Smooth muscle cell (in vitro differentiated cells): Measurements from ENCODE around the gene KIRREL2. TPM values are rescaled to one million over a fixed set of nuclear protein-coding genes. Genes with fewer than 3 reads are reported as not detected.

Source experiments
- DNase-seq: peaks from one replicate; lab custom pipeline; 2025; ENCODE audit not compliant: unreplicated experiment; lab: John Stamatoyannopoulos, UW
- H2AFZ ChIP-seq: fragments of 200-600 bp; sonication (generic); 2 replicates; pipeline ENCODE4 v1.6.0; 2016; ENCODE audit warnings: antibody characterized with exemption, low read depth, mild to moderate bottlenecking
- H3F3A ChIP-seq: fragments of 200-600 bp; sonication (generic); 2 replicates; pipeline ENCODE4 v1.6.0; 2017; ENCODE audit warnings: antibody characterized with exemption, low read depth
- H3K27ac ChIP-seq: fragments of 200-600 bp; sonication (generic); 2 replicates; pipeline ENCODE4 v1.5.1; 2016; ENCODE audit warnings: low read depth, mild to moderate bottlenecking
- H3K27me3 ChIP-seq: fragments of 200-600 bp; sonication (generic); 2 replicates; pipeline ENCODE4 v1.6.1; 2016; ENCODE audit warnings: low read depth, mild to moderate bottlenecking
- H3K36me3 ChIP-seq: fragments of 200-600 bp; sonication (generic); 2 replicates; pipeline ENCODE4 v1.5.1; 2016; ENCODE audit warnings: low read depth
- H3K4me1 ChIP-seq: fragments of 200-600 bp; sonication (generic); 2 replicates; pipeline ENCODE4 v1.5.1; 2016; ENCODE audit warnings: low read depth
- H3K4me2 ChIP-seq: fragments of 200-600 bp; sonication (generic); 2 replicates; pipeline ENCODE4 v1.6.0; 2016; ENCODE audit warnings: mild to moderate bottlenecking
- H3K4me3 ChIP-seq: fragments of 200-600 bp; sonication (generic); 2 replicates; pipeline ENCODE4 v1.5.1; 2016; ENCODE audit warnings: mild to moderate bottlenecking
- H3K79me2 ChIP-seq: fragments of 200-600 bp; sonication (generic); 2 replicates; pipeline ENCODE4 v1.6.0; 2016; ENCODE audit warnings: low read depth, mild to moderate bottlenecking
- H3K9ac ChIP-seq: fragments of 200-600 bp; sonication (generic); 2 replicates; pipeline ENCODE4 v1.6.0; 2016; ENCODE audit warnings: low read depth
- H3K9me3 ChIP-seq: fragments of 200-600 bp; sonication (generic); replicated peaks from 2 replicates; pipeline ENCODE4 v1.5.1; 2016; ENCODE audit warnings: low read depth
- H4K20me1 ChIP-seq: fragments of 200-600 bp; sonication (generic); 2 replicates; pipeline ENCODE4 v1.6.0; 2016; ENCODE audit warnings: low read depth
- CTCF ChIP-seq: fragments of 200-600 bp; sonication (generic); IDR thresholded peaks from 2 replicates; pipeline ENCODE4 v1.5.1; 2017; ENCODE audit warnings: borderline replicate concordance, mild to moderate bottlenecking, antibody characterized with exemption; ENCODE audit not compliant: insufficient read depth, poor library complexity, severe bottlenecking
- WGBS: methylation state at CpG from one replicate; pipeline ENCODE4 v1.1.7; 2016; ENCODE audit warnings: low lambda C conversion rate; 5-methylcytosine and 5-hydroxymethylcytosine counted together
- polyA plus RNA-seq: library from polyadenylated mRNA; unstranded; fragments of >200 nt; fragmentation: Nextera tagmentation; extraction: Ambion mirVana; gene quantifications from 2 replicates; pipeline ENCODE4 v1.2.1, GENCODE V29; 2016
- total RNA-seq: library from RNA; depleted of rRNA; stranded (reverse); fragments of >200 nt; gene quantifications from 2 replicates; pipeline ENCODE4 v1.2.3, GENCODE V29; 2014

Gene KIRREL2
- total and polyA plus RNA-seq, 2 experiments from 2014 or later = 0.56 to 2.1 TPM

- Histone ChIP-seq H3K4me2 (peak overlapping the region; percentile 84), H4K20me1 (no peaks in the 10 kb centered on the region), H3K27me3 (no peaks in the 10 kb centered on the region), H3K36me3 (no peaks in the 10 kb centered on the region), H3K27ac (peak overlapping the region; percentile 33), H3K79me2 (peaks cover 12% of the 10 kb centered on the region), H3K9ac (no peak overlapping the region), H3K4me3 (peak overlapping the region; percentile 34), H3K4me1 (peaks cover 15% of the 10 kb centered on the region), H3F3A (peaks cover 22% of the 10 kb centered on the region), H2AFZ (peak overlapping the region; percentile 81), H3K9me3 (no peaks in the 10 kb centered on the region)
- DNase-seq = no peak
- no peak for TF ChIP-seq CTCF
- 89% methylated on average over 10 of the region's 10 CpGs for WGBS
Observed at GRCh38 chr19:35902870-35903475, 46.3 kb downstream of the KIRREL2 start.

DNA sequence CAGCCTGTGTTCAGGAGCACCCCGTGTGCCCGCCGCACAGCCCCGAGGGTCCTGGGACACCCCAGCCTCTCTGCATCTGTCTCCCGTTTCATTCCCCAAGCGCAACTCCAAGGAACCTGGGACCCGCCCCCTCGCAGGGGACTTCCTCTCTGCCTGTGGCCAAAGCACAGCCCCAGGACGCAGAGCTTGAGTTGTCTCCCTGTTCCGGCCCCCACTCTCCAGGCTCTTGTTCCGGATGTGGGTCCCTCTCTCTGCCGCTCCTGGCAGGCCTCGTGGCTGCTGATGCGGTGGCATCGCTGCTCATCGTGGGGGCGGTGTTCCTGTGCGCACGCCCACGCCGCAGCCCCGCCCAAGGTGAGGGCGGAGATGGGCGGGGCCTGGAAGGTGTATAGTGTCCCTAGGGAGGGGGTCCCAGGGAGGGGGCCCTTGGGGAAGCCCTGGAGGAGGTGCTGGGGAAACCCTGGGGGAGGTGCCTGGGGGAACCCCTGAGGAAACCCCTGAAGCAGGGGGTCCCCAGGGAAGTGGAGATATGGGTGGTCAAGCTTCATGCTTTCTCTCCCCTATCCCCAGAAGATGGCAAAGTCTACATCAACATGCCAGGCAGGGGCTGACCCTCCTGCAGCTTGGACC is 47.0 kb downstream of the KIRREL2 start:
- peak overlapping the region; percentile 81 for H2AFZ ChIP-seq
- peak overlapping the region; percentile 34 for H3K4me3 ChIP-seq
- H3K4me1 ChIP-seq = peaks cover 12% of the 10 kb centered on the region
- H3K36me3 ChIP-seq = no peaks in the 10 kb centered on the region
- H3K27me3 ChIP-seq = no peaks in the 10 kb centered on the region
- no peaks in the 10 kb centered on the region for H3K9me3 ChIP-seq
- no peaks in the 10 kb centered on the region for H4K20me1 ChIP-seq
- DNase-seq = peak; percentile 40
- peak overlapping the region; percentile 33 for H3K27ac ChIP-seq
- no peak for TF ChIP-seq CTCF
- peaks cover 22% of the 10 kb centered on the region for H3F3A ChIP-seq
- H3K4me2 ChIP-seq = peak overlapping the region; percentile 84
- H3K9ac ChIP-seq = no peak overlapping the region
- 6% methylated on average over 24 of the region's 24 CpGs for WGBS
- H3K79me2 ChIP-seq = peaks cover 5% of the 10 kb centered on the region

DNA sequence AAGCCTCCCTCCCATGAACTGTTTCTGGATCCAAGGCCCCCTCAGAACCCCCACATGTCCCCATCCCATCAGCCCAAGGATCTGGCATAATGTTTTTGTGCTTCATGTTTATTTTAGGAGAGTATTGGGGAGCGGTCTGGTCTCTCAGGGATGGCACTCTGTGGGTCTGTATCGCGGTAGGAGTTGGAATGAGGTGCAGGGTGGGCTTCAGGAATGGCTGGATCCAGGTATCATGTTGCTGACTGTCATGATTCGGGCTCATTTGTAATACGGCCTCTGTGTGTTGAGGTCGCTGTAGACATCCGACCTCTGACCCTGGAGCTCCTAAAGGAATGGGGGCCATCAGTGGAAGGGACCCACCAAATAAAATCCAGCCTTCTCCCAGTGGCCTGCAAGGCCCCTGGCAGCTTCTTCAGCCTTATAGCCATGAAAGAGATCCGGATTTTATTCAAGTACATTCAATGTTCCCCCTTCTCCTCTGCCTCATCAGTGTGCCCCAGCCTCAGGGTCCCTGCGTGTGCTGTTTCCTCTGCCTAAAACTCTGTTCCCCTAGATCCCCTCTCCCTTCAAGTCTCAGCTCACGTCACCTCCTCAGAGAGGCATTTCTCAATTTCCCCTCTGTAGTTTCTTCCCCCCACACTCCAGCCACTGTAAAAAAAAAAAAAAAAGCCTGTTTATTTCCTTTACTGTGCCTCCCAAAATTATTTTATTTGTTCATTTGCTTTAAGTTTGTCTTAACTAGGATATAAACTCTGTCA is 47.8 kb downstream of the KIRREL2 start:
- no peaks in the 10 kb centered on the region for H3K9me3 ChIP-seq
- no peaks in the 10 kb centered on the region for H3K36me3 ChIP-seq
- DNase-seq = no peak
- no peaks in the 10 kb centered on the region for H4K20me1 ChIP-seq
- no peaks in the 10 kb centered on the region for H3K79me2 ChIP-seq
- no peak overlapping the region for H3K4me3 ChIP-seq
- H3K9ac ChIP-seq = no peak overlapping the region
- TF ChIP-seq CTCF = no peak
- peaks cover 11% of the 10 kb centered on the region for H3K4me1 ChIP-seq
- H3F3A ChIP-seq = peaks cover 22% of the 10 kb centered on the region
- WGBS = 91% methylated on average over 10 of the region's 10 CpGs
- no peak overlapping the region for H2AFZ ChIP-seq
- no peaks in the 10 kb centered on the region for H3K27me3 ChIP-seq
- H3K27ac ChIP-seq = peak overlapping the region; percentile 46
- H3K4me2 ChIP-seq = no peak overlapping the region
